ENCODE measurements around the gene TRABD2B.

TRABD2B gene

DNA sequence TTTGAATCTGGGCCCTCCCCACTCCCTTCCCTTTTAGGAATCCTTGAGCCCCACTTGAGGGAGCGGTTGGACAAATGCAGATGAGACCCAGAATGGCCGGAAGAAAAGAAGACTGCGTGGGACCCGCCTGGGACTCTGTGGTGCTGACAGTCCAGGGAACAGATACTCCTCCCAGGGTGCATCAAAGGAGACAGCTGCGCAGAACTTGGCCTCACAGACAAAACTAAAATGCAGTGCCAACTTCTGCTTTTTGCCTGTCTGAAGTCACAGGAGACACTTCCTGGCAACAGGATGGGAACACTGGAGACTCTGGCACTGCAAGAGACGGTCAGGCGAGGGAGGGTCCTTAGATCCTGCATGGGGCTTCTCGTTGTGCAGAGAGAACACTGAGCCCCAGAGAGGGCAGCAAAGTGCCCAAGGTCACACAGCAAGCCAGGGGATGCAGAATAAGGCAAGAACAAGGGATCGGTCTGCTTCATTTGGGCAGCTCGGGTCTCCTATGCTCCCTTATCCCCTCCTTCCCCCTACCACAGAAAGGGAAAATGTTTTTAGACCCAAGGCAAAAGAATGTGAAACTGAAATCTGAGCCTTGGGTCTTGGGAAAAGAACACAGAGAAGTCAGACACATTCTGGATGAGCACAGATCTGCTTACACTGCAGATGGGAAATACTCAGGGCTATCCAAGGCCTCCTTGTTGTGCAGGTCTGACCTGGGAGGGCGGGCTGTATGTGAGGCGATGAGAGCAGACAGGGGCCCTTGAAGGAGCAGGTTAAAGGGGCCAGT, 182.4 kb downstream of the TRABD2B start:
- Histone ChIP-seq H3K27ac (ENCODE audit: low read length) (no peak overlapping the region), H3K27me3 (ENCODE audit: insufficient read depth, low read length, poor library complexity) (peaks cover 23% of the 10 kb centered on the region), H3K4me2 (ENCODE audit: insufficient read depth, low read length) (no peak overlapping the region), H3K4me3 (ENCODE audit: low read depth in 1 of 2, low read length in 2 of 2) (no peak overlapping the region), H4K20me1 (ENCODE audit: insufficient read depth, low read length) (no peaks in the 10 kb centered on the region), H3K79me2 (ENCODE audit: insufficient read depth, low read length) (no peaks in the 10 kb centered on the region), H3K9me3 (ENCODE audit: insufficient read depth, low read length, severe bottlenecking) (no peaks in the 10 kb centered on the region), H2AFZ (ENCODE audit: low read depth, low read length) (no peak overlapping the region), H3K4me1 (ENCODE audit: insufficient read depth, low read length) (no peaks in the 10 kb centered on the region), H3K36me3 (ENCODE audit: insufficient read depth, low read length) (no peaks in the 10 kb centered on the region), H3K9ac (ENCODE audit: low read depth, low read length) (no peak overlapping the region)
- TF ChIP-seq CTCF (IDR thresholded peaks at IDR 0.05; ENCODE audit: borderline replicate concordance, extremely low read depth, low read length, poor library complexity, severe bottlenecking) (no peak), EZH2 (IDR thresholded peaks at IDR 0.05; ENCODE audit: borderline replicate concordance, low read depth, low read length, severe bottlenecking) (no peak)
- DNase-seq (no peak), ATAC-seq (ENCODE audit: insufficient read depth, low read depth) (0 out of 3 replicates have a peak, but pooled peaks have one; percentile 14)

DNA sequence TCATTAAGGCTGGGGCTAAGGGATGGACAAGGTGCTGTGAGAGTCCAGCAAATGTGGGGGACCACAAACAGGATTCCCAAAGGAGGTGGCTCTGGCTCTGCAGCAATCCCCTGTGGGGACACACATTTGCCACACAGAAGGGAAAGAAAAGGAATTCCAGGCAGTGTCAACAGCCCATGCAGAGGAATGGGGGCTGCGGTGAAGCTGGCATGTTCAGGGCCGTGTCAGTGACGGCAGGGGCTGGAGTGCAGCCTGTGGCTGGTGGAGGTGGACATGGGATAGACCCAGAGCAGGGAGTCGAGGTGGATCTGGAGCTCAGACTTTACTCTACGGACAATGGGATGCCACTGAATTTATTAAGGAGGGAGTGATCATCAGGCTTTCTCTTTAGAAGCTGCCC, 183.2 kb downstream of the TRABD2B start:
- no peak for TF ChIP-seq EZH2 (IDR thresholded peaks at IDR 0.05; ENCODE audit: borderline replicate concordance, low read depth, low read length, severe bottlenecking)
- no peak for TF ChIP-seq CTCF (IDR thresholded peaks at IDR 0.05; ENCODE audit: borderline replicate concordance, extremely low read depth, low read length, poor library complexity, severe bottlenecking)
- H3K4me1 ChIP-seq (ENCODE audit: insufficient read depth, low read length): no peaks in the 10 kb centered on the region
- no peak for ATAC-seq (ENCODE audit: insufficient read depth, low read depth)

GRCh38 chr1:47812904-47813514, 184.2 kb downstream of the TRABD2B start:
- no peaks in the 10 kb centered on the region for H4K20me1 ChIP-seq (ENCODE audit: insufficient read depth, low read length)
- H3K4me1 ChIP-seq (ENCODE audit: insufficient read depth, low read length): no peaks in the 10 kb centered on the region
- H3K4me3 ChIP-seq (ENCODE audit: low read depth in 1 of 2, low read length in 2 of 2): no peak overlapping the region
- H3K27me3 ChIP-seq (ENCODE audit: insufficient read depth, low read length, poor library complexity): peaks cover 25% of the 10 kb centered on the region
- DNase-seq: no peak
- no peak for ATAC-seq (ENCODE audit: insufficient read depth, low read depth)
- TF ChIP-seq CTCF (IDR thresholded peaks at IDR 0.05; ENCODE audit: borderline replicate concordance, extremely low read depth, low read length, poor library complexity, severe bottlenecking): no peak
- no peak for TF ChIP-seq EZH2 (IDR thresholded peaks at IDR 0.05; ENCODE audit: borderline replicate concordance, low read depth, low read length, severe bottlenecking)
- H3K36me3 ChIP-seq (ENCODE audit: insufficient read depth, low read length): no peaks in the 10 kb centered on the region
- H3K9me3 ChIP-seq (ENCODE audit: insufficient read depth, low read length, severe bottlenecking): no peaks in the 10 kb centered on the region
- no peak overlapping the region for H3K9ac ChIP-seq (ENCODE audit: low read depth, low read length)
- H3K4me2 ChIP-seq (ENCODE audit: insufficient read depth, low read length): no peak overlapping the region
- H2AFZ ChIP-seq (ENCODE audit: low read depth, low read length): no peak overlapping the region
- no peaks in the 10 kb centered on the region for H3K79me2 ChIP-seq (ENCODE audit: insufficient read depth, low read length)
- no peak overlapping the region for H3K27ac ChIP-seq (ENCODE audit: low read length)

More for the DNA sequence above, 183.2 kb downstream of the TRABD2B start:
- Histone ChIP-seq H4K20me1 (ENCODE audit: insufficient read depth, low read length) (no peaks in the 10 kb centered on the region), H3K4me2 (ENCODE audit: insufficient read depth, low read length) (no peak overlapping the region), H3K27me3 (ENCODE audit: insufficient read depth, low read length, poor library complexity) (peaks cover 23% of the 10 kb centered on the region), H3K27ac (ENCODE audit: low read length) (no peak overlapping the region), H3K79me2 (ENCODE audit: insufficient read depth, low read length) (no peaks in the 10 kb centered on the region), H3K4me3 (ENCODE audit: low read depth in 1 of 2, low read length in 2 of 2) (no peak overlapping the region), H3K9ac (ENCODE audit: low read depth, low read length) (no peak overlapping the region), H2AFZ (ENCODE audit: low read depth, low read length) (no peak overlapping the region), H3K36me3 (ENCODE audit: insufficient read depth, low read length) (no peaks in the 10 kb centered on the region), H3K9me3 (ENCODE audit: insufficient read depth, low read length, severe bottlenecking) (no peaks in the 10 kb centered on the region)
- DNase-seq: no peak

Data from DND-41 (cell line).